ENCODE data around the gene PCBP4. TPM values are rescaled to one million over a fixed set of nuclear protein-coding genes. Genes with fewer than 3 reads are reported as not detected.
A peak's percentile ranks its signal among the peaks of the same experiment; 100 is the strongest.

Gene PCBP4
- total and polyA plus RNA-seq, 7 donors: 15.6 to 292 (median 256) TPM

DNA sequence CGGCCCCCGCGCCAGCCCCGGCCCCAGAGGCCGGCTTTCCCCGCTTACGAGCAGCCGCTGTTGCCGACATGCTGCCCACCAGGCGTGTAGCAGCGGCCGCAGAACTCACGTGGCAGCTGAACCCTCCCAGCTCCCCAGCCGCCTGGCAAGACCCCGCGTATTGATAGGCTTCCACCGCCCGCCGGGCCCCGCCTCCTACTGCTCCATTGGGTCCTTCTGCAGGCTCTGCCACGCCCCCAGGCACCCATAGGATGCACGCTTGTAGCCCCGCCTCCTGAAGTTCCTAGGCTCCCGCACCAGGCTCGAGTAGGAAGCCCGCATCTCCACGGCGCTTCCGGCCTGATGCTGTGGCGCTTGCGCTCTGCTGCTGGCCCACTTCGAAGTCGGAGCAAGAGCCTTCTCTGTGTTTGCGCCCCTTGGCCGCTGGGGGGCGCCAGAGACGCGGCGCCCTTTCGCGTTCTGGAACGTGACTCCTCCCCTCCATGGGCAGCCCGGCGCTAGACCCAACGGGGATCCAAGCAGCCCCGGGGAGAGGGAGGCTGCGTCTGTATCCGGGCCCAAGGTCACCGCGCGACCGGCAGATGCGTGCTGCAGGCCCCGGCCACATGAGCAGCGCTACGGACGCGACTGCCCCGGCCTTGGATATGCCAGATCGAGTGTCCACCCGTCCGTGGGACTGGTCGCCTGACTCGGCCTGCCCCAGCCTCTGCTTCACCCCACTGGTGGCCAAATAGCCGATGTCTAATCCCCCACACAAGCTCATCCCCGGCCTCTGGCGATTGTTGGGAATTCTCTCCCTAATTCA lies 25.3 kb downstream of the PCBP4 start, which contains the start of the genes PARP3 and RRP9:
TSS of gene PARP3 (plus strand) at position 566 of the 805 bp plus-strand sequence. CDS start 993 bp downstream, outside the sequence.
TSS of gene RRP9 (minus strand) at position 107 of the 805 bp plus-strand sequence. CDS start at position 70, 37 bp downstream.
- peak; percentile 100 for DNase-seq
- Histone ChIP-seq H3K4me1 (peaks cover 0 to 37% (median 33%) of the 10 kb centered on the region in 4 donors), H3K27me3 (no peaks in the 10 kb centered on the region), H3K4me3 (peak within 1 kb of the TSS; percentile 61 to 87 (median 75)), H3K36me3 (peaks cover 9 to 45% (median 12%) of the 10 kb centered on the region in 4 donors), H3K9me3 (no peaks in the 10 kb centered on the region), H3K27ac (peak within 1 kb of the TSS; percentile 89 to 97 (median 96))
- TF ChIP-seq EP300 (IDR thresholded peaks at IDR 0.05) (no peak), POLR2A (IDR thresholded peaks at IDR 0.05) (peak; percentile 63 to 68), POLR2AphosphoS5 (IDR thresholded peaks at IDR 0.05) (peak; percentile 51 to 82 (median 72))
- TF ChIP-seq, protein P1, sequence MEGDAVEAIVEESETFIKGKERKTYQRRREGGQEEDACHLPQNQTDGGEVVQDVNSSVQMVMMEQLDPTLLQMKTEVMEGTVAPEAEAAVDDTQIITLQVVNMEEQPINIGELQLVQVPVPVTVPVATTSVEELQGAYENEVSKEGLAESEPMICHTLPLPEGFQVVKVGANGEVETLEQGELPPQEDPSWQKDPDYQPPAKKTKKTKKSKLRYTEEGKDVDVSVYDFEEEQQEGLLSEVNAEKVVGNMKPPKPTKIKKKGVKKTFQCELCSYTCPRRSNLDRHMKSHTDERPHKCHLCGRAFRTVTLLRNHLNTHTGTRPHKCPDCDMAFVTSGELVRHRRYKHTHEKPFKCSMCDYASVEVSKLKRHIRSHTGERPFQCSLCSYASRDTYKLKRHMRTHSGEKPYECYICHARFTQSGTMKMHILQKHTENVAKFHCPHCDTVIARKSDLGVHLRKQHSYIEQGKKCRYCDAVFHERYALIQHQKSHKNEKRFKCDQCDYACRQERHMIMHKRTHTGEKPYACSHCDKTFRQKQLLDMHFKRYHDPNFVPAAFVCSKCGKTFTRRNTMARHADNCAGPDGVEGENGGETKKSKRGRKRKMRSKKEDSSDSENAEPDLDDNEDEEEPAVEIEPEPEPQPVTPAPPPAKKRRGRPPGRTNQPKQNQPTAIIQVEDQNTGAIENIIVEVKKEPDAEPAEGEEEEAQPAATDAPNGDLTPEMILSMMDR (IDR thresholded peaks at IDR 0.05): peak; percentile 97 to 100 (median 98)
- 1 to 2% methylated on average over 67 of the region's 67 CpGs for WGBS, 2 donors
- intact Hi-C loops (cut with DNase I): loop anchor here (1.0 to 10.0 kb wide), 9 partner anchors 25 to 1940 kb away; partner anchors contain the start of genes ABHD14B, ACTR8, ALAS1 and DUSP7

- intact Hi-C loops (cut with DNase I): loop anchor here (5.0 to 10.0 kb wide), 5 partner anchors 181 to 1941 kb away; partner anchors contain the start of genes ACTR8, ALAS1 and POC1A
- no peak for TF ChIP-seq POLR2AphosphoS5 (IDR thresholded peaks at IDR 0.05)
- TF ChIP-seq, protein P1 (IDR thresholded peaks at IDR 0.05): no peak
- no peak for TF ChIP-seq EP300 (IDR thresholded peaks at IDR 0.05)
- TF ChIP-seq POLR2A (IDR thresholded peaks at IDR 0.05): no peak
- peaks cover 0 to 37% (median 33%) of the 10 kb centered on the region in 4 donors for H3K4me1 ChIP-seq
- peak overlapping the region; percentile 67 to 85 (median 78) for H3K27ac ChIP-seq
- WGBS, 2 donors: 0 to 1% methylated on average over 20 of the region's 20 CpGs
- no peaks in the 10 kb centered on the region for H3K27me3 ChIP-seq
- DNase-seq: no peak
- peaks cover 14 to 50% (median 16%) of the 10 kb centered on the region in 4 donors for H3K36me3 ChIP-seq
- H3K4me3 ChIP-seq: peak overlapping the region; percentile 61 to 87 (median 75)
- H3K9me3 ChIP-seq: no peaks in the 10 kb centered on the region
Observed at GRCh38 chr3:51941463-51941797, 25.8 kb downstream of the PCBP4 start.

- intact Hi-C loops (cut with DNase I): loop anchor here (5.0 to 10.0 kb wide), 5 partner anchors 181 to 1941 kb away; partner anchors contain the start of genes ACTR8, ALAS1 and POC1A
- Histone ChIP-seq H3K27me3 (no peaks in the 10 kb centered on the region), H3K4me3 (peak overlapping the region; percentile 61 to 87 (median 75)), H3K27ac (peak overlapping the region; percentile 67 to 85 (median 78)), H3K36me3 (peaks cover 15 to 51% (median 19%) of the 10 kb centered on the region in 4 donors), H3K4me1 (peaks cover 0 to 37% (median 33%) of the 10 kb centered on the region in 4 donors), H3K9me3 (no peaks in the 10 kb centered on the region)
- 28 to 37% methylated on average over 13 of the region's 13 CpGs for WGBS, 2 donors
- peak; percentile 54 for DNase-seq
- TF ChIP-seq POLR2A (IDR thresholded peaks at IDR 0.05) (no peak), POLR2AphosphoS5 (IDR thresholded peaks at IDR 0.05) (no peak), EP300 (IDR thresholded peaks at IDR 0.05) (no peak)
- TF ChIP-seq, protein P1 (IDR thresholded peaks at IDR 0.05): no peak
Observed at GRCh38 chr3:51940648-51941462, 26.4 kb downstream of the PCBP4 start.

GRCh38 chr3:51938780-51939425 lies 28.4 kb downstream of the PCBP4 start:
- peak; percentile 46 for DNase-seq
- peaks cover 0 to 37% (median 33%) of the 10 kb centered on the region in 4 donors for H3K4me1 ChIP-seq
- H3K27me3 ChIP-seq: no peaks in the 10 kb centered on the region
- no peak overlapping the region for H3K27ac ChIP-seq
- TF ChIP-seq, protein P1 (IDR thresholded peaks at IDR 0.05): no peak
- TF ChIP-seq POLR2AphosphoS5 (IDR thresholded peaks at IDR 0.05) (no peak), POLR2A (IDR thresholded peaks at IDR 0.05) (no peak), EP300 (IDR thresholded peaks at IDR 0.05) (no peak)
- H3K9me3 ChIP-seq: no peaks in the 10 kb centered on the region
- intact Hi-C loops (cut with DNase I): no loop called here
- peaks cover 26 to 52% (median 36%) of the 10 kb centered on the region in 4 donors for H3K36me3 ChIP-seq
- WGBS, 2 donors: 87 to 92% methylated on average over 9 of the region's 9 CpGs
- no peak overlapping the region for H3K4me3 ChIP-seq
